Liver (tissue), 9 donors: ENCODE results near the gene BIK. TPM values are rescaled to one million over a fixed set of nuclear protein-coding genes. Genes with fewer than 3 reads are reported as not detected.

Experiments
- DNase-seq: peaks from one replicate; pipeline ENCODE4 v3.0.0-alpha.2; 2017; ENCODE audit warnings: low spot score
- H3K27ac ChIP-seq, 2 donors: one replicate each; pipeline ENCODE4 v1.7.0; 2013; ENCODE audit warnings: inconsistent platforms in 2 of 2, low read length in 2 of 2, control low read depth in 1 of 2, low read depth in 1 of 2, mild to moderate bottlenecking in 1 of 2
- H3K27me3 ChIP-seq, 4 donors: one replicate each; pipeline versions ENCODE4 v1.6.1 to v1.7.0; 2013; ENCODE audit warnings: low read length in 3 of 4, inconsistent platforms in 1 of 4, mild to moderate bottlenecking in 1 of 4, moderate library complexity in 1 of 4; ENCODE audit not compliant: control insufficient read depth in 4 of 4, insufficient read depth in 4 of 4
- H3K36me3 ChIP-seq, 4 donors: one replicate each; pipeline versions ENCODE4 v1.6.1 to v1.7.0; 2013; ENCODE audit warnings: low read length in 3 of 4, mild to moderate bottlenecking in 3 of 4, low read depth in 1 of 4, moderate library complexity in 1 of 4; ENCODE audit not compliant: control insufficient read depth in 4 of 4, insufficient read depth in 3 of 4
- H3K4me1 ChIP-seq, 4 donors: one replicate each; pipeline versions ENCODE4 v1.6.1 to v1.7.0; 2013; ENCODE audit warnings: low read length in 3 of 4, mild to moderate bottlenecking in 3 of 4, moderate library complexity in 1 of 4; ENCODE audit not compliant: control insufficient read depth in 4 of 4, insufficient read depth in 4 of 4
- H3K4me3 ChIP-seq, 3 donors: one replicate each; pipeline versions ENCODE4 v1.6.1 to v1.7.0; 2013; ENCODE audit warnings: low read length in 3 of 3, control low read depth in 1 of 3, low read depth in 1 of 3, mild to moderate bottlenecking in 1 of 3
- H3K9ac ChIP-seq, 2 donors: one replicate each; pipeline ENCODE4 v1.7.0; 2013; ENCODE audit warnings: low read length in 2 of 2, mild to moderate bottlenecking in 2 of 2, moderate library complexity in 2 of 2, control low read depth in 1 of 2, low read depth in 1 of 2
- H3K9me3 ChIP-seq, 4 donors: one replicate each; pipeline versions ENCODE4 v1.6.1 to v1.7.0; 2013; ENCODE audit warnings: low read length in 3 of 4; ENCODE audit not compliant: control insufficient read depth in 4 of 4
- CTCF ChIP-seq: fragments of 150-350 bp; IDR thresholded peaks from 2 replicates; pipeline ENCODE4 v1.5.1; 2017; ENCODE audit warnings: improper control_type of control experiment, low read depth, low read length; ENCODE audit not compliant: missing input control
- EGR1 ChIP-seq, 2 donors: IDR thresholded peaks; 2 replicates each; pipeline ENCODE4 v1.6.1; 2016 to 2018; ENCODE audit warnings: antibody characterized with exemption in 2 of 2, low read depth in 2 of 2
- FOXA1 ChIP-seq: IDR thresholded peaks from 2 replicates; pipeline ENCODE4 v1.6.1; 2016; ENCODE audit warnings: antibody characterized with exemption
- FOXA2 ChIP-seq: IDR thresholded peaks from 2 replicates; pipeline ENCODE4 v1.6.1; 2016; ENCODE audit warnings: antibody characterized with exemption
- HNF4G ChIP-seq: IDR thresholded peaks from 2 replicates; pipeline ENCODE4 v1.6.1; 2016; ENCODE audit warnings: antibody characterized with exemption
- JUND ChIP-seq, 2 donors: IDR thresholded peaks; 2 replicates each; pipeline ENCODE4 v1.6.1; 2016; ENCODE audit warnings: antibody characterized with exemption in 2 of 2
- MAX ChIP-seq: IDR thresholded peaks from 2 replicates; pipeline ENCODE4 v1.6.1; 2016; ENCODE audit warnings: antibody characterized with exemption
- NR2F2 ChIP-seq: IDR thresholded peaks from 2 replicates; pipeline ENCODE4 v1.6.1; 2016; ENCODE audit warnings: antibody characterized with exemption
- RAD21 ChIP-seq, 2 donors: IDR thresholded peaks; 2 replicates each; pipeline ENCODE4 v1.6.1; 2016; ENCODE audit warnings: antibody characterized with exemption in 2 of 2, mild to moderate bottlenecking in 2 of 2
- SP1 ChIP-seq: IDR thresholded peaks from 2 replicates; pipeline ENCODE4 v1.6.1; 2018; ENCODE audit warnings: antibody characterized with exemption, mild to moderate bottlenecking
- YY1 ChIP-seq: IDR thresholded peaks from 2 replicates; pipeline ENCODE4 v1.6.1; 2016; ENCODE audit warnings: antibody characterized with exemption, mild to moderate bottlenecking
- ZBTB33 ChIP-seq: IDR thresholded peaks from 2 replicates; pipeline ENCODE4 v1.6.1; 2016; ENCODE audit warnings: antibody characterized with exemption
- WGBS: extraction: QIAGEN DNeasy Blood & Tissue Kit; methylation state at CpG from one replicate; pipeline ENCODE4 v1.1.7; 2013; 5-methylcytosine and 5-hydroxymethylcytosine counted together
- polyA plus RNA-seq, 2 donors: library from polyadenylated mRNA; stranded (reverse) in 1 of 2; unstranded in 1 of 2; fragments of 200-250 nt in 1 of 2; fragments of >200 nt in 1 of 2; fragmentation: Nextera tagmentation in 1 of 2; extraction: Ambion mirVana in 1 of 2; gene quantifications; one replicate each; pipeline versions ENCODE4 v1.2.1 to v1.2.3, GENCODE V29; 2013 to 2015
- total RNA-seq, 2 donors: library from RNA; depleted of rRNA; stranded (reverse); fragments of >200 nt; gene quantifications; one replicate each; pipeline ENCODE4 v1.2.3, GENCODE V29; 2014
- donor health status: healthy.
- donor health status: healthy.
- donor health status: healthy.
- donor health status: healthy.
- donor health status: healthy.

Gene BIK
- total and polyA plus RNA-seq, 4 donors, result 0.23 to 0.89 (median 0.33) TPM; not detected in 1

GRCh38 chr22:43176090-43176489 lies 65.5 kb downstream of the BIK start (continued):
- TF ChIP-seq YY1, result no peak

GRCh38 chr22:43177479-43177878 lies 66.9 kb downstream of the BIK start:
- Histone ChIP-seq H3K27me3 (no peaks in the 10 kb centered on the region), H3K27ac (no peak overlapping the region), H3K4me1 (no peaks in the 10 kb centered on the region), H3K4me3 (no peak overlapping the region), H3K9me3 (no peaks in the 10 kb centered on the region), H3K9ac (no peak overlapping the region), H3K36me3 (peaks cover 10 to 50% (median 19%) of the 10 kb centered on the region in 4 donors)
- no peak for DNase-seq
- WGBS, result 96% methylated on average over 7 of the region's 7 CpGs
- TF ChIP-seq ZBTB33 (no peak), SP1 (no peak), NR2F2 (no peak), CTCF (no peak), FOXA1 (no peak), RAD21 (IDR thresholded peaks at IDR 0.05) (no peak), FOXA2 (no peak), EGR1 (IDR thresholded peaks at IDR 0.05; ENCODE audit: low read depth in 2 of 2) (no peak), JUND (IDR thresholded peaks at IDR 0.05) (no peak), HNF4G (no peak), MAX (no peak), YY1 (no peak)

Other genes with a start within 250 kb of the BIK start
- gene PACSIN2, start 95.6 kb upstream of the BIK start, total RNA-seq, result 10 to 100 TPM; 15.4 to 31.4 TPM
- 10 to 100 TPM in 1 of 2 donors, 1 to 10 TPM in 1; 9.1 to 18.6 TPM for gene PACSIN2, start 95.6 kb upstream of the BIK start, polyA plus RNA-seq
- 1 to 10 TPM in 1 of 2 donors, under 1 TPM in 1; 0.50 to 2.2 TPM for gene TTLL1, start 21.4 kb upstream of the BIK start, total RNA-seq
- gene TTLL1, start 21.4 kb upstream of the BIK start, polyA plus RNA-seq, result 1 to 10 TPM; 1.1 to 1.2 TPM
- 10 to 100 TPM in 1 of 2 donors, 1 to 10 TPM in 1; 8.3 to 14.0 TPM for gene MCAT, start 32.6 kb downstream of the BIK start, total RNA-seq
- 10 to 100 TPM; 15.5 to 22.6 TPM for gene MCAT, start 32.6 kb downstream of the BIK start, polyA plus RNA-seq
- 10 to 100 TPM; 27.6 to 30.1 TPM for gene TSPO, start 40.8 kb downstream of the BIK start, total RNA-seq
- gene TSPO, start 40.8 kb downstream of the BIK start, polyA plus RNA-seq, result 10 to 100 TPM; 50.3 to 61.9 TPM
- gene TTLL12, start 76.4 kb downstream of the BIK start, total RNA-seq, result 10 to 100 TPM; 19.6 to 43.9 TPM
- 10 to 100 TPM; 13.7 to 21.4 TPM for gene TTLL12, start 76.4 kb downstream of the BIK start, polyA plus RNA-seq
- under 1 TPM in 1 of 2 donors, not detected in 1; 0.08 TPM for gene SCUBE1, start 232.6 kb downstream of the BIK start, total RNA-seq
- gene SCUBE1, start 232.6 kb downstream of the BIK start, polyA plus RNA-seq, result under 1 TPM; 0.07 to 0.46 TPM